IMR-90 (cell line): ENCODE data around the gene TNS1. TPM values are rescaled to one million over a fixed set of nuclear protein-coding genes. Genes with fewer than 3 reads are reported as not detected.

ENCODE experiments used
- ATAC-seq: fragments of 200-7000 bp; cut with Tn5 transposase; 2 replicates; pipeline ENCODE4 v1.9.1; 2020; ENCODE audit warnings: low read depth, mild to moderate bottlenecking, moderate library complexity
- BruUV-seq: library from RNA; stranded (reverse); fragments of 400-500 nt; replicated peaks from 2 replicates; lab custom pipeline; 2021; lab: Mats Ljungman, UMichigan
- CTCF ChIA-PET: fragments of 300-600 bp; formaldehyde crosslinking; extraction: SDS; loops from one replicate; lab custom pipeline; 2021; ENCODE audit warnings: antibody characterized with exemption; lab: Yijun Ruan, JAX
- POLR2A ChIA-PET: fragments of 300-600 bp; sonication (Branson Sonifier 250); formaldehyde crosslinking; loops from one replicate; lab custom pipeline; 2022; ENCODE audit warnings: antibody characterized with exemption; ENCODE audit not compliant: unreplicated experiment; lab: Charles Lee
- DNase-seq: peaks from one replicate; pipeline ENCODE4 v3.0.0; 2013
- H2AFZ ChIP-seq: replicated peaks from 2 replicates; pipeline ENCODE3; 2013; ENCODE audit warnings: low read length, mild to moderate bottlenecking; ENCODE audit not compliant: poor library complexity
- H2AK5ac ChIP-seq: 2 replicates; pipeline ENCODE4 v1.6.1; 2013; ENCODE audit warnings: low read depth, low read length, inconsistent platforms
- H2AK9ac ChIP-seq: replicated peaks from 2 replicates; pipeline ENCODE3; 2013; ENCODE audit warnings: mild to moderate bottlenecking, low read depth, low read length, moderate library complexity; ENCODE audit not compliant: poor library complexity
- H2BK120ac ChIP-seq: 2 replicates; pipeline ENCODE4 v1.6.1; 2013; ENCODE audit warnings: low read depth, low read length, inconsistent platforms
- H2BK15ac ChIP-seq: 3 replicates; pipeline ENCODE4 v1.6.1; 2013; ENCODE audit warnings: low read depth, low read length, inconsistent platforms
- H2BK20ac ChIP-seq: 2 replicates; pipeline ENCODE4 v1.6.1; 2013; ENCODE audit warnings: low read depth, mild to moderate bottlenecking, inconsistent platforms, low read length, moderate library complexity
- H2BK5ac ChIP-seq: 2 replicates; pipeline ENCODE4 v1.6.1; 2013; ENCODE audit warnings: mild to moderate bottlenecking, low read depth, low read length, inconsistent platforms; ENCODE audit not compliant: poor library complexity, severe bottlenecking
- H3K14ac ChIP-seq: replicated peaks from 2 replicates; pipeline ENCODE4 v1.6.1; 2013; ENCODE audit warnings: low read depth, low read length, inconsistent platforms
- H3K18ac ChIP-seq: 2 replicates; pipeline ENCODE4 v1.6.1; 2013; ENCODE audit warnings: low read depth, low read length, control low read depth
- H3K23ac ChIP-seq: 2 replicates; pipeline ENCODE4 v1.6.1; 2013; ENCODE audit warnings: low read depth, low read length, inconsistent platforms
- H3K27ac ChIP-seq: 2 replicates; pipeline ENCODE4 v1.5.1; 2013; ENCODE audit warnings: mild to moderate bottlenecking, control low read depth, low read length; ENCODE audit not compliant: insufficient read depth
- H3K27me3 ChIP-seq: 2 replicates; pipeline ENCODE4 v1.6.1; 2013; ENCODE audit warnings: low read length; ENCODE audit not compliant: control insufficient read depth, insufficient read depth
- H3K36me3 ChIP-seq: 2 replicates; pipeline ENCODE4 v1.6.1; 2013; ENCODE audit warnings: low read length, mixed read lengths; ENCODE audit not compliant: control insufficient read depth, insufficient read depth
- H3K4ac ChIP-seq: 2 replicates; pipeline ENCODE4 v1.6.1; 2013; ENCODE audit warnings: low read depth, low read length, inconsistent platforms
- H3K4me1 ChIP-seq: 2 replicates; pipeline ENCODE4 v1.6.1; 2013; ENCODE audit warnings: low read length, mixed read lengths; ENCODE audit not compliant: control insufficient read depth, insufficient read depth
- H3K4me2 ChIP-seq: 2 replicates; pipeline ENCODE4 v1.6.1; 2013; ENCODE audit warnings: low read depth, mild to moderate bottlenecking, control low read depth, low read length, moderate library complexity
- H3K4me3 ChIP-seq: 2 replicates; pipeline ENCODE4 v1.5.1; 2013; ENCODE audit warnings: low read depth, mild to moderate bottlenecking, control low read depth, low read length, moderate library complexity; ENCODE audit not compliant: insufficient read depth
- H3K56ac ChIP-seq: 2 replicates; pipeline ENCODE4 v1.6.1; 2013; ENCODE audit warnings: low read length, inconsistent platforms; ENCODE audit not compliant: insufficient read depth; ENCODE audit errors: extremely low read depth
- H3K79me1 ChIP-seq, 2 experiments: 2 replicates each; pipeline ENCODE4 v1.6.1; 2013; ENCODE audit warnings: low read length in 2 of 2, inconsistent platforms in 1 of 2, low read depth in 1 of 2
- H3K9ac ChIP-seq: 2 replicates; pipeline ENCODE4 v1.6.1; 2013; ENCODE audit warnings: low read depth, low read length, control low read depth
- H3K9me1 ChIP-seq: 2 replicates; pipeline ENCODE4 v1.6.1; 2013; ENCODE audit warnings: low read length, inconsistent platforms; ENCODE audit not compliant: insufficient read depth
- H3K9me3 ChIP-seq: 2 replicates; pipeline ENCODE4 v1.6.1; 2013; ENCODE audit warnings: low read length; ENCODE audit not compliant: control insufficient read depth, insufficient read depth
- H4K20me1 ChIP-seq: 2 replicates; pipeline ENCODE4 v1.6.1; 2013; ENCODE audit warnings: low read length, inconsistent platforms; ENCODE audit not compliant: insufficient read depth
- H4K5ac ChIP-seq: 2 replicates; pipeline ENCODE4 v1.6.1; 2013; ENCODE audit warnings: mild to moderate bottlenecking, low read depth, low read length, control low read depth
- H4K8ac ChIP-seq, 2 experiments: 2 replicates each; pipeline ENCODE4 v1.6.1; 2013; ENCODE audit warnings: low read depth in 2 of 2, low read length in 2 of 2, control low read depth in 1 of 2, inconsistent platforms in 1 of 2
- H4K91ac ChIP-seq: 2 replicates; pipeline ENCODE4 v1.6.1; 2013; ENCODE audit warnings: low read depth, low read length, inconsistent platforms; ENCODE audit not compliant: insufficient read depth
- BHLHE40 ChIP-seq: fragments of 150-350 bp; IDR thresholded peaks from 2 replicates; pipeline ENCODE4 v1.6.1; 2016; ENCODE audit warnings: mild to moderate bottlenecking, low read depth, low read length
- CHD1 ChIP-seq: IDR thresholded peaks from 2 replicates; pipeline ENCODE4 v1.6.1; 2012; ENCODE audit warnings: low read depth, low read length, improper control_type of control experiment
- FOS ChIP-seq: fragments of 150-350 bp; IDR thresholded peaks from 2 replicates; pipeline ENCODE4 v1.6.1; 2016; ENCODE audit warnings: low read depth, low read length
- MAZ ChIP-seq: IDR thresholded peaks from 2 replicates; pipeline ENCODE4 v1.6.1; 2012; ENCODE audit warnings: low read depth, mild to moderate bottlenecking, low read length, improper control_type of control experiment, moderate library complexity, borderline replicate concordance
- POLR2A ChIP-seq: IDR thresholded peaks from 2 replicates; pipeline ENCODE4 v1.6.1; 2012; ENCODE audit warnings: mild to moderate bottlenecking, low read depth, low read length
- RAD21 ChIP-seq: IDR thresholded peaks from 2 replicates; pipeline ENCODE4 v1.6.1; 2012; ENCODE audit warnings: low read length, improper control_type of control experiment
- SMC3 ChIP-seq: fragments of 150-350 bp; IDR thresholded peaks from 2 replicates; pipeline ENCODE4 v1.6.1; 2016; ENCODE audit warnings: low read depth, mild to moderate bottlenecking, antibody characterized with exemption, low read length, moderate library complexity
- WGBS, 2 experiments: methylation state at CpG; one replicate each; pipeline versions ENCODE4 v1.1.5 to v1.1.7; 2013; ENCODE audit warnings: missing lambda C conversion rate in 2 of 2; ENCODE audit not compliant: insufficient read length in 1 of 2; ENCODE audit errors: extremely low coverage in 2 of 2; 5-methylcytosine and 5-hydroxymethylcytosine counted together
- dilution Hi-C: fragments of 300-500 bp; cut with HindIII; formaldehyde crosslinking; loops from one replicate; pipeline ENCODE4 v1.14.3; 2018; ENCODE audit warnings: low sequenced_read_pairs; ENCODE audit not compliant: unreplicated experiment
- in situ Hi-C: fragments of 300-500 bp; cut with MboI; formaldehyde crosslinking; loops from 3 replicates; pipeline ENCODE4 v1.14.3; 2019; ENCODE audit warnings: low sequenced_read_pairs, inconsistent platforms, mixed read lengths
- intact Hi-C: fragments of 100-400 bp; cut with micrococcal nuclease; formaldehyde crosslinking; loops from 2 replicates; pipeline ENCODE4 v1.10.0; 2022
- polyA plus RNA-seq, 3 experiments: library from polyadenylated mRNA; depleted of rRNA; stranded (reverse); fragments of >200 nt; gene quantifications; 2 replicates each; pipeline ENCODE4 v1.2.3, GENCODE V29; 2012; ENCODE audit warnings: low replicate concordance in 1 of 3
- total RNA-seq: library from RNA; depleted of rRNA; stranded (reverse); fragments of >200 nt; gene quantifications from 2 replicates; pipeline ENCODE4 v1.2.3, GENCODE V29; 2012
- TF ChIP-seq, protein P1 (sequence below): fragments of 150-350 bp; IDR thresholded peaks from 2 replicates; pipeline ENCODE4 v1.6.1; 2016; ENCODE audit warnings: low read depth, mild to moderate bottlenecking, low read length, moderate library complexity, borderline replicate concordance

The TNS1 gene
- total and polyA plus RNA-seq, 2 of the 4 experiments (the other 2 are of a cell fraction), result 41.1 to 45.2 TPM

- TF ChIP-seq, protein P1, sequence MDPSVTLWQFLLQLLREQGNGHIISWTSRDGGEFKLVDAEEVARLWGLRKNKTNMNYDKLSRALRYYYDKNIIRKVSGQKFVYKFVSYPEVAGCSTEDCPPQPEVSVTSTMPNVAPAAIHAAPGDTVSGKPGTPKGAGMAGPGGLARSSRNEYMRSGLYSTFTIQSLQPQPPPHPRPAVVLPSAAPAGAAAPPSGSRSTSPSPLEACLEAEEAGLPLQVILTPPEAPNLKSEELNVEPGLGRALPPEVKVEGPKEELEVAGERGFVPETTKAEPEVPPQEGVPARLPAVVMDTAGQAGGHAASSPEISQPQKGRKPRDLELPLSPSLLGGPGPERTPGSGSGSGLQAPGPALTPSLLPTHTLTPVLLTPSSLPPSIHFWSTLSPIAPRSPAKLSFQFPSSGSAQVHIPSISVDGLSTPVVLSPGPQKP, result no peak
- peak; percentile 42; the same call in 1 of the 2 replicates for TF ChIP-seq FOS
Measured at GRCh38 chr2:217902379-217903141, 100.2 kb downstream of the TNS1 start (continued).

DNA sequence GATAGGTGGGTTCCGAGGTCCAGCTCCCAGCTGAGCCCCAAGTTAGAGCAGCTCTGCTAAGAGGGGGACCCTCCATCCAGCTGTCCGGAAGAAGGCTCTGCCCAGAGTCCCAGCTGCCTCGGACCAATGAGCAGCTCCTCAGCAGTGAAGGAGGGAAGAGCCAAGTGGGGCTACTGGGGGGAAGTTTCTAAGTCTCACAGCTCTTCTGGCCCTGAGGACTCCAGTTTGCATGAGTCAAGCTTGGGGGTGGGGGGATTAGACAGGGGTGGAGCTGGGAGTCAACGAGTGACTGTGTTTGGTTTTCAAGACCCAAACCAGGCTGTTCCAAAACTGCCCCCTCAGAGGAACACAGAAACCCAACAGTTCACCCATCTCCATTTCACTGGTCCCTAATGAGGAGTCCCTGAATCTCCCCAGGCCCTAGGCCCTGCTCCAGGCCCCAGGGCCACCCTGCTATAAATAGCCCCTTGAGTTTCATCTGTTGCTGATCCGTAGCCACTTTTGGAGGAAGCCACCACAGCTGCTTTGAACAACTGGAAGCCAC, 100.9 kb downstream of the TNS1 start:
- 20% methylated on average over 3 of the region's 5 CpGs; no CpG with 5 or more reads in 1 of the 2 experiments for WGBS, 2 experiments
- Histone ChIP-seq H3K79me1 (peaks cover 32 to 79% of the 10 kb centered on the region in 2 experiments), H2AK9ac (peak overlapping the region; percentile 26), H4K8ac (peak overlapping the region; percentile 51 to 87; a peak in 3 of 4 replicates), H3K9me3 (no peaks in the 10 kb centered on the region), H2AFZ (peak overlapping the region; percentile 53), H3K36me3 (peaks cover 19% of the 10 kb centered on the region), H3K56ac (peak overlapping the region; percentile 39), H3K27me3 (no peaks in the 10 kb centered on the region), H2BK20ac (peak overlapping the region; percentile 65), H3K18ac (peak overlapping the region; percentile 75), H3K9me1 (peaks cover 34% of the 10 kb centered on the region), H3K4me2 (peak overlapping the region; percentile 60), H2AK5ac (peak overlapping the region; percentile 69), H4K91ac (peak overlapping the region; percentile 93), H3K4ac (peak overlapping the region; percentile 96), H3K4me3 (peak overlapping the region; percentile 20; the same call in 1 of the 2 replicates), H3K27ac (peak overlapping the region; percentile 79), H3K14ac (peak overlapping the region; percentile 87), H3K9ac (peak overlapping the region; percentile 29), H3K4me1 (peaks cover 47% of the 10 kb centered on the region), H2BK120ac (peak overlapping the region; percentile 92), H4K5ac (peak overlapping the region; percentile 50), H3K23ac (peak overlapping the region; percentile 77; the same call in 1 of the 2 replicates), H4K20me1 (peaks cover 11% of the 10 kb centered on the region), H2BK15ac (peak overlapping the region; percentile 86; the same call in 2 of the 3 replicates), H2BK5ac (peak overlapping the region; percentile 85)
- POLR2A ChIA-PET, result no interaction called here
- intact Hi-C loops (no loop called here), dilution Hi-C loops (no loop called here), in situ Hi-C loops (loop anchor here (5.0 kb wide), 1 partner anchor 85 kb away; no protein-coding TSS in a partner anchor)
- no TSS peak for BruUV-seq
- CTCF ChIA-PET, result interaction anchor here (0.6 kb wide), 1 partner anchor 54 kb away, joined by 3 read pairs; no protein-coding TSS in a partner anchor
- DNase-seq (peak; percentile 92), ATAC-seq (peak; percentile 67)
- TF ChIP-seq BHLHE40 (no peak), SMC3 (peak; percentile 16; the same call in 1 of the 2 replicates), RAD21 (0 out of 2 replicates have a peak, but pooled peaks have one; percentile 23), MAZ (peak; percentile 81; the same call in 1 of the 2 replicates), CHD1 (no peak), FOS (peak; percentile 67), POLR2A (peak; percentile 30; the same call in 1 of the 2 replicates)
